GM19240 (cell line): ENCODE results near the gene HOXD9.

Source experiments
- DNase-seq: peaks from one replicate; pipeline ENCODE4 v3.0.0; 2011; ENCODE audit warnings: low spot score; ENCODE audit not compliant: insufficient read length

Gene HOXD9

GRCh38 chr2:176085861-176086771, 36.4 kb upstream of the HOXD9 start:
- no peak for DNase-seq

- no peak for DNase-seq
These were observed 35.0 kb upstream of the HOXD9 start for GRCh38 chr2:176087330-176088047.

GRCh38 chr2:176088048-176088936, 34.2 kb upstream of the HOXD9 start:
- DNase-seq, result no peak

- DNase-seq, result no peak
These were observed 33.3 kb upstream of the HOXD9 start for GRCh38 chr2:176088937-176089842.

- DNase-seq, result no peak
These were observed 32.6 kb upstream of the HOXD9 start for GRCh38 chr2:176089843-176090395.

- DNase-seq, result no peak
These were observed 31.7 kb upstream of the HOXD9 start for GRCh38 chr2:176090862-176091261.

GRCh38 chr2:176091329-176092258, 30.9 kb upstream of the HOXD9 start:
- DNase-seq, result no peak

GRCh38 chr2:176092270-176093144, 30.0 kb upstream of the HOXD9 start, which contains the start of gene HOXD13:
HOXD13 (plus strand) TSS chr2:176092721; CDS start chr2:176092891, 170 bp downstream.
- DNase-seq, result no peak

GRCh38 chr2:176093145-176093897, 29.2 kb upstream of the HOXD9 start:
- DNase-seq, result no peak

GRCh38 chr2:176093898-176094249, 28.6 kb upstream of the HOXD9 start:
- no peak for DNase-seq

- no peak for DNase-seq
These were observed 28.2 kb upstream of the HOXD9 start for GRCh38 chr2:176094349-176094748.

- no peak for DNase-seq
These were observed 27.1 kb upstream of the HOXD9 start for GRCh38 chr2:176095421-176095820.

GRCh38 chr2:176096243-176096985, 26.1 kb upstream of the HOXD9 start:
- DNase-seq, result no peak

- peak; percentile 75 for DNase-seq
These were observed 25.3 kb upstream of the HOXD9 start for GRCh38 chr2:176096986-176097819.

- DNase-seq, result no peak
These were observed 24.6 kb upstream of the HOXD9 start for GRCh38 chr2:176097820-176098365.
